Stimulated activated CD8-positive, alpha-beta memory T cell treated with anti-CD3 and anti-CD28 coated beads, Interleukin-4, amount 100 ng/mL, for 48 hours (primary cell): Measurements from ENCODE around the gene SMPD3.

Source experiments
- DNase-seq: peaks from one replicate; pipeline ENCODE4 v3.0.0-alpha.2; 2020

Gene SMPD3

DNA sequence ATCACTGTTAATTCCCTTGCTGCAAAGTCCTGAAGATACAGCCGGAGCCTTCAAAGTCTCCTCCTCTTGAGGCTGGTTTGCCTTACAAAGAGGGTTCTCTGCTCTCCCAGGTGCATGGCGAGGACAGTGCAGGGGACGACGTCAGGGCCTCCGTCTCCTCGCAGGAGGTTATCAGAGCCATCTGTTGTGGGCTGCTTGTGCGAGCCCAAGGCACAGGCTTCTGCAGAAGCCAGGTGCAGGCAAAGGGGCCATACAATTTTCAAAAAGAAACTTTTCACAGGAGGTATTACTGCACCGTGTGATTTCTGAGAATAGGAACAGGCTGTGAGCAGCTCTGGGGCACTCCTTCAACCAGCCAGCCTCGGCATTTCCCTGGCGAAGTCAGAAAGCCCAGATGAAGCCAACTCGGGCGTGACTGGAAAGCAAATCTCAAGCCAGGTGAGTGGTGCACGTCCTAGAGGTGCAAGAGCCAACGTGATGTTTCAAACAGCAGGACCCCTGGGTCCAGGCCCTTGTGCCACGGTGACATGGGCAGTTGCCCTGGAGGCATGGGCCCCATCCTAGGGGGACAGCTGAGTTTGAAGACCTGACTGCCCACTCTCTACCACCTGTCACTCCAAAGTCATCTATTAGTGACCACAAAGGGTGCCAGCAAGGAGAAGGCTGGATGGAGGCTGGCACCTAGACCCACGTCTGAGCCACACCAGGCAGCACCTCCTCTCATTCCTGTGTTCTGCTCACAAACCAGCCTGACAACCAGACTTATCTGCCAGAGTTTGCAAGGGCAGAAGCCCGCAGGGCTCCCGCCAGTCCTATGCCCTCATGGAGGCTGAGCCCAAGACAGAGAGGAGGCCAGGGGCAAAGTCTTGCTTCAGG lies 68.6 kb downstream of the SMPD3 start:
- DNase-seq: no peak

DNA sequence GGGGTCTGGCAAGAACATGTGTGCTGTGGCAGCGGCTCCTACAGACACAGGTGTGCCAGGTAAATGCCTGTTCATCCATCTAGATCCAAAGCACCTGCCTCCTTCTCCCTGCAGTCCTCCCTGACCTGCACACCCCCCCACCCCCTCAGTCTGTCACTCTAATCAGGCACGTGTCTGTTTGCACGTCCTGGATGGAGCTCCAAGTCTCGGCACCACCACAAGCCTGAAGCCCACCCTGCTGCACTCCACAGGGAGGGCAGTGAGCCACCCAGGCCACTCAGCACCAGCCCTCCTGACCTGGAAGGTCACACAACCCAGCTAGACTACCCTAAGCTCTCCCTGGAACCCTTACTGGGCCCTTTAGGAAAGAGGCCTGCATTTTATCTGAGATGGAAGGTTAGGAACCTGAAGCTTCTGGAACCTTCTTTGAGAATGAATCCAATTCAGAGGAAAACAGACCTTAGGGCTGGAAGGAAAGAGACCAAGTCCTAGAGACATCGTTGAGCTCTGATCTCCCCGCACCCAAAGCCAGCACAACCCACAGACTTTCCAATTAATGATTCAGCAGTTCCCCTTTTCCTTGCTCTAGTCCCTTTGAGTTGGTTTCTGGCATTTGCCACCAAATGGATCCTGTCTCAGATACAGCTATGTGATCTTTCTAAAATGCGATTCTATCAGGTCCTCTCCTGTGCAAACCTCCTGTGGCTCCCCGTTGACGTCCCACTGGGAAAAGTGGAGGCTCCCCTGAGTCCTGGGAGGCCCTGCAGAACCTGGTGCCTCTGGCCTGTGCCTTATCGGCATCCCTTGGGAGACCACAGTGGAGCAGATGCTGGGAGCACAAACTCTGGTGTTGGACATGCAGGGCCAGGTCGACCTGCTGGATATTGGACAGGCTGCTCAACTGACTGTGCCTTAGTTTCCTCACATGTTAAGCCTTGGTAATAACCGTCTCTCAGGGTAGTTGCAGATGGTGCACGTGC lies 69.6 kb downstream of the SMPD3 start:
- DNase-seq: no peak

DNA sequence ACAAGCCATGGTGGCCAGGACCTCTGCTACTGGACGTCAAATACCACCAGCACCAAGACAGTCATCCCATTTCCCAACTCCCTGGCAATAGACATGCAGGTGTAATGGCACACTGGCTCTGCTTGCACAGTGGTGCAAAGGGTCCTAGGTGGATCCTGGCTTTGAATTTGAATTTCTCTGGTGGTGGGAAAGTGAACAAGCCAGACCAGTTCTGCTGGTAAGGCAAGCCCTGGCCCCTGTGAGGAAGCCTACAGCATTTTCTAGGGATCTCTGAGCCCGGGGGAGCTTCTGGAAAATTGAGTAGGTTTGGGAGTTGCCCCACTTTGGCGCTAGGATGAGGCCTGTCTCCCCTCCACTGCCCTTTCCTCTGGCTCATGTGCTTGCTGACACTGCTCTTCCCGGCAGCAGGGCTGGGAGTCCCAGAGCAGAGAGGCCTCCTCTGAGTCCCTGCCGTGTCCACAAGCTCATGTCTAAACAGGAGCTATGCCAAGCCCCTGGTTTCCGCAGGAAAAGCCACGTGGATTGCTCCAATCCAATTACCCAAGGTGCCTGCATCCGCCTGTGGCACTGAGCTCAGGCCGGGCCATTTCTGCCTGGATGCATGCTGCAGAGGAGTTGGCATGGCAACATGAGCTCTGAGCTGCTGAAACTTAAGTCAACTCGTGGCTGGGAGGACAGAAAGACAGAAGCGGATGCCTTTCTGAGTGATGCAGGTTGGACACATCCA lies 70.5 kb downstream of the SMPD3 start:
- DNase-seq: no peak

DNA sequence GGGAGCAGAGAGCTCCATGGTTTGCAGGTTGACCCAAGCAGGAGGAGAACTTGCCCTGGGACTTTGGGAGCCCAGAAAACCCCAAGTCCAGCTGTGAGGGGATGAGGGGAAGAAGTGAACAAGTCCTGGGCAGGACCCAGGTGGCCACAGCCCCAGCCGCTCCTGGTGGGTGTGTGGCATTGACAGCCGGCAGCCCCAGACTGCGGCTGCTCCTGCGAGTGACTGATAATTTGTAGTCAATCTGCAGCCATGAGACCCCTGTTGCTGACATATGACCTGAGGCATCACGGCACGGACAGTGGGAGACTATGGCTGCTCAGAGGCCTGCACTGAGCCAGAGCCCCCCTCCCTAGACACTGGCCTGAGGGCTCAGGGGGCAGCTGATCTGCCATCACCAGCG lies 71.1 kb downstream of the SMPD3 start:
- DNase-seq: no peak

DNA sequence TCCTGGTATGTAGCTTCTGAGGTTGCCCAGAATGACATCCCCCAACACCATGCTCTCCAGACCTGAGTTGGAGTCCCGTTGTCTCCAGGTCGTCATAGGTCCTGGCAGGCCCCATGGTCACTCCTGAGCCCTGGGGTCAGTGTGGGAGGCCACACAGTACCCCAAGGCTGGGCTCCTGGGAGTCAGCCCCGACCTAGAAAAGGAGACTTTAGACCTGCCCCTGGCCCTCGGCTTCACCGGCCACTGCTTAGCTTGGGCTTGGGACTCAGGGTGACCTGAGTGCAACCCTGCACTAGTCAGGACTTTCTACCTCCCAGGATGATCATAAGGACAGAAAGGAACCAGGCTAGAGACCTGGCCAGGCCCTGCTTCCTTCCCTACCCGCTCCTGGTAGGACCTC lies 71.7 kb downstream of the SMPD3 start:
- DNase-seq: no peak

DNA sequence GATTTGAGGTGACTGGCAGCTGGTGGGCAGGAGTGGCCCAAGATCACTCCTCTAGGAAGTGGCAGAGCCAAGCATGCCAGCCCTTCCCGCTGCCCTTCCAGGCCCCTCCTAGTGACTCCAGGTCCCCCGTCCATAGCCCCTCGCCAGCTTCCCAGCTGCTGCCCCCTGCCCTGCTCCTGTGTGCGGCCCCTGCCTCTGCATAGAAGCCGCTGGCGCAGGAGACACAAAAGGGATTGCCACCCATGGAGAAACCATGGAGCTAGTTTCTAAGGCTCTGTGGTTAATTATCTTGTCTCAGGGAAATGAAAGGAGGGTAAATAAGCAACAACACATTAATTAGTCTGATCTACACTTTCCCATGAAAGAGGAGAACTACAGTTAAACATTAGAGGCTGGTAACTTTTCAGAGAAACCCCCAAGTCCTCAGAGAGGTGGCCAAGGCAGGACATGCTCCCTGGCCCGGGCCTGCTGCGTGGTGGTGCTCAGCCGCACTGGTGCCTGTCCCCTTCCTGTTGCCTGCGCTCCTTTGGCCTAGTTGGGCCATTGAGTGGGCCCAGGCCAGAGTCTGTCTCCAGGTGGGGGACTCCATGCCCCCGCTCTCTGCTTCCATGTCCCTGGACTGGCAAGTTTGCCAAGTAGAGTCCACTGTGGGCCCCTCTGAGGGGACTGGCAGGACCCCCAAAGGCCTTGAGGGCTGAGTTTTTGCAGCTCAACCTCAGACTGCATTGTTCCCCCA lies 72.3 kb downstream of the SMPD3 start:
- no peak for DNase-seq

DNA sequence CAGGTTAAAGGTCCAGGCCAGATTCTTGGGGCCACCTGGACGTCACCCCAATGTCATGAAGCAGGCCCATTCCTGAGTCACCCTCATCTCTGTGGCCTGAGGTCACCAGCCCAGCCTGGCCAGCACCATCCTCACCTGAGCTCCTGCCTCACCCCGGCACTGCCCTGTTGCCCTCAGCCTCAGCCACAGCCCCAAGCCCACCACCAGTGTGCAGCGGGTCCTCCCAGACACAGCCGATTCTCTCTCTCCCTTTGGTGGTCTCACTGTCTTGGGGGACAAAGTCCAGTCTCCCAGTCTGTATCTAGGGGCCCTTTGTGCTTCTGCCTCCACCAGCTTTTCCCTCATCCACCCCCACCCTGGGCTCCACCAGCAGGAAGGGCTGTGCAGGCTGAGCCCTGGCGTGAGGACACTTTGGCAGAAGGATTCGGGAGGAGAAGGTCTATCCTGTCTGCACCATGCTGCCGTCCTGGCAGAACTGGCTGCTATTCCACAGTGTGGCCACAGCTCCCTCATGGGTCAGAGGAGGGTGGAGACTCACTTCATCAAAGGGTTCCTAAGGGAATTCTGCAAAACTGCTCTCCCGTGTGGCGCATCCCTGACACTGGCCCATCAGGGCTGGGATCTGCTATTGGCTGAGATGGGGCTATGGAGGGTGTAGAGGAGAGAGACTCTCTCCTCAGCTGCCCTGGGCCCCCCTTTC lies 73.2 kb downstream of the SMPD3 start:
- no peak for DNase-seq

DNA sequence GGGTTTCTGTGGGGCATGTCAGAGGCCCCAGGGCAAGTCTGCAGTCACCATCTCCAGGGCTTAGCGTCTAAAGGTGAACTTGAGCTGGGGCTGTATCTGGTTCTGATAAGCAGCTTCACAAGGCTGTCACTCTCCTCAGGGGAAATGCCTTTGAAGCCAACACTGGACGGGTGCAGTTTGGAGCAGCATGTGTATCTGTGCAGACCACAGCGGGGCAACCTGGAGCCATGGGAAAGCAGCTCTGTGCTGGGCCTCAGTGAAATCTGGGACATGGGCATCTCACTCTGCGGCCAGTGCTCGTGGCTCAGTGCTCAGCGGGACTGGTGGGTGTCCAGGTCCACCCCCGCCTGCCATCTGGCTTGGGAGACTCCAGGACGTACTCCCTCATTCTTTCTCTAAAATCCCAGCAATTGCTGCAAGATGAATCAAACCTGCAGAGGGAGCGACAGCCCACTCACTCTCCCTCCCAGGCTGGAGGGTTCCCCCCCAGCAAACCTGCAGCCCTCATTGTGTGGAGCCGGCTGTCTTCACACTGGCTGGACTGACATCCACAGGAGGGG lies 74.0 kb downstream of the SMPD3 start:
- no peak for DNase-seq

DNA sequence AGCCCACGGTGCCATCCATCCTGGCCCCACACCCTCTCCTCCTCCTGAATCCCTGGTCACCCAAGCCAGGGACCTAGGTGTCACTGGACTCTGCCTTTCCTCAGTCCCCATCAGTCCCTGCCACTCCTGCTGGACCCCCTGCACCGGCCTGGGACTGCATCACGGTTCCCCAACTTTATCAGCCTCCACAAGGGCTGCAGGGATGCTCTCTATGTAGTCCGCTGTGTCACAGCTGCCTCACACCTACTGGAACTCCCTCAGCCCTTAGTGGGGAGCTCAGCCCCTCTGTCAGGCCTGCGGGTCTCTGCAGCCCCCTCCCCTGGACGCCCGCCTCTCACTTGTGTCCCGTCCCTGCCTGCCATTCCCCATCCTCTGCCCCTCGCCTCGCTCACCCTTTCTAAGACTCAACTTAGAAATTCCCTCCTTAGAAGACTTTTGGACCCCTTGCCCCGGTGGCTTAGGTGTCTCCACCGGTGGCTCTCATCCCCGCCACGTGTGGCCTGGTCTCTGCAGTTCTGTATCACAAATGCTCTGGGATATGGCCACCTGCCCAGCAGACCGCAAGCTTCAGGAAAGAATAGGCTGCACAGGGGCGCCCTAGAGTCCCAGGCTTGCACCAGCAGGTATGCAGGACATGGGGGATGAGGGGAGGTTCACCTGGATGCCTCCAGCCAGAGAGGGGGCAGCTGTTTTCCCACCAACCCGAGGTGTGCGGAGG lies 74.6 kb downstream of the SMPD3 start:
- no peak for DNase-seq

DNA sequence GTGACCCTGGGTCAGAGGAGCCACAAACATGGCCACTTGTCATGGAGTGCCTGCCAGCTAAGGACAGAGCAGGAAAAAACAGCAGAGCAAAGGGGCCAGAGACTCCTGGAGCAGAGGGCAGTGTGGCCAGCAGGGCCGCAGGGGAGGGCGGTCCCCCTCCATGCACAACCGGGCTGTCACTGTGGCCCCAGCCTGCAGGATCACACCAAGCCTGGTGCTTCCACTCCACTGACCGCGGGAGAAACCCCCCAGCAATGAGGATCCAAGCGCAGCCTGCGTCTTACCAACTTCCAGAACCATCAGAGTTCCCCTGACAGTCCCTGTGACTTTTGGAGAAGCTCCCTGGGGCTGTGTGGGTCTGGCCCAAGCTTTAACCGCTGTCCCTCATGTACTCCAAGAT lies 75.5 kb downstream of the SMPD3 start:
- no peak for DNase-seq

DNA sequence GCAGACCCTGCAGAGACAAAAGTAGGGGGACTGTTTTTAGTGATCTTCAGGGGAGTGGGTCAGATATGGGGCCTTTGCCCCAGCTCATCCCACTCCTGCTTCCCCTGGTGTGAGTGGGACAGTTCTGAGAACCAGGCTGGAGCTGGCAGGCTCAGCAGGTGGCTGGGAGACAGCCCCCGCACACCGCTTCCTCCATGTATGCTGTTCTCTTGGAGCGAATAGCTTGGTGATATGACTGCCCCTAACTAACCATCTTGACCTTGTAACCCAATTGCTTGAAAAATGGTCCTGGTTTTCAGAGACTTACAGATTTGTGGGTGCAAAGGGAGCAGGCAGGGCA lies 76.0 kb downstream of the SMPD3 start:
- DNase-seq: no peak

DNA sequence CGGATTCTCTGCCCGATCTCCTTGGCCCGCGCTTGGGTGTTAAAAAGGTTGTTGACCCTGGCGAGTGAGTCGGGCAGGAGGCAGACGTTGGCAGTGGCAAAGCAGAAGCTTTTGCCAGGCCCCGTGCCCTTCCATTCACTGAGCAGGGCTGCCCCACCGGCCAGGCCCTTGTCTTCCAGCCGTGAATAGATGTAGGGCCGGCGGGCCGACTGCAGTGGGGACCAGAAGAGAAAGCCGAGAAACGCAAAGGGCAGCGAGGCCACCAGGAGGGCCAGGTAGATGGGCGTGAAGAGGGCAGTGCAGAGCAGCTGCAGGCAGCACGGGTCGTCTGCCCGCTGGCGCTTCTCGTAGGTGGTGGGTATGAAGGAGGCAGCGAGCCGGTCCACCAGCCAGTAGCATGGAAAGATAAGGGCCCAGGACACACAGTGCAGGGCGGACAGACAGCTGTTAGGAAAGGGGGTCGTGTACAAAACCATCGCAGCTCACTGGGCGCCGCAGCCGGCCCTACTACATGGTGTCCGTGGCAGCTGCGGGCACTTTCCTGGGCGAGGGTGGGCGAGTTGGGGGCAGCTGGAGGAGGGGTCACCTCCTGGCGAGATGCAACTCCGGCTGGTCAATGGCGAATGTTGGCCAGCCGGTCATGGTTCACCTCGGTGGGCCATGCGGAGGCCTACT lies 76.5 kb downstream of the SMPD3 start:
- DNase-seq: no peak

DNA sequence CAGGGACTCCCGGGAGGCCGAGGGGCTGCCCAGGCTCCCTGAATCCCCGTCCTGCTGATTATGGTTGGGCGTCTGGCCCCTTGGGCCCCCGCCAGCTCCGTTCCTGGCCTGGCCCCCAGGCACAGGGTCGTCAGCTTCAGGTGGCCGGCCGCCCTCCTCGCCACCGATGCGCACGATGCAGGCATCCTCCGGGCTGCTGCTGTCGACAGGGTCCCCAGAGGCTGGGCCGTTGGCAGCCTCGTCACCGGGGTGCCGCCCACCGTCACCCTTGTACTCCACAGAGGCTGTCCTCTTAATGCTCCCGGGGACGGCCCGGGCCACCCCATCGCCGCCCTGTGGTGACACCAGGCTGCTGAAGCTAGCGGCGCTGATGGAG lies 77.0 kb downstream of the SMPD3 start:
- no peak for DNase-seq

DNA sequence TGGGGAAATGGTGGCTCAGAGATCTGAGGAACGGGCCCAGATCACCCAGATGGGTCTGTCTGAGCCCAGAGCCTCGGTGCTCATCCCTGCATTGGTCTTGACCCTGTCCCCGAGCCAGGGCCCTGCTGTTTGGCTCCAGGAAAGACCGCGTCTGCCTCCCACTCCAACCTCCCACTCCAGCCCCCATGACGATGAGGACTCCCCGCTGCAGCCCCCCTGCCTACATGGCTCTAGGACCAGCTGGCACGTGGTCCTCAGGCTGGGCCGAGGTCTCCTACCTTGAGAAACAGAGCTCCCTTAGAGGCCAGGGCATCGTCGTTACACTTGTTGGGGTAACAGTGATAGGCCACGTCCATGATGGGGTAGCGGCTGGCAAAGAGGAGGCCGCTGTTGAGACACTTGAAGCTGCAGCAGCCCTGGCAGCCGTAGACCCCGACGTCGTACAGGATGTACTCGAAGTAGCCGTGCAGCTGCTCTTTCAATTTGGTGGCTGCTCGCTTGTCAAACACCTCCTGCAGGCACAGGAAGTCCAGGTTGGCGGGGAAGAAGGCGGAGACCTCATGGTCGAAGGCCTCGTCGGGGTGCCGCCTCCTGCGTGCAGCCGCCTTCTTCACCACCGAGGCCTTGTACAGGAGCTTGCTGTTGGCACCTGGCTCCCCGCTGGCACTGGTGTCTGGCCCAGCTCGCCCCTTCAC lies 77.6 kb downstream of the SMPD3 start:
- DNase-seq: no peak

DNA sequence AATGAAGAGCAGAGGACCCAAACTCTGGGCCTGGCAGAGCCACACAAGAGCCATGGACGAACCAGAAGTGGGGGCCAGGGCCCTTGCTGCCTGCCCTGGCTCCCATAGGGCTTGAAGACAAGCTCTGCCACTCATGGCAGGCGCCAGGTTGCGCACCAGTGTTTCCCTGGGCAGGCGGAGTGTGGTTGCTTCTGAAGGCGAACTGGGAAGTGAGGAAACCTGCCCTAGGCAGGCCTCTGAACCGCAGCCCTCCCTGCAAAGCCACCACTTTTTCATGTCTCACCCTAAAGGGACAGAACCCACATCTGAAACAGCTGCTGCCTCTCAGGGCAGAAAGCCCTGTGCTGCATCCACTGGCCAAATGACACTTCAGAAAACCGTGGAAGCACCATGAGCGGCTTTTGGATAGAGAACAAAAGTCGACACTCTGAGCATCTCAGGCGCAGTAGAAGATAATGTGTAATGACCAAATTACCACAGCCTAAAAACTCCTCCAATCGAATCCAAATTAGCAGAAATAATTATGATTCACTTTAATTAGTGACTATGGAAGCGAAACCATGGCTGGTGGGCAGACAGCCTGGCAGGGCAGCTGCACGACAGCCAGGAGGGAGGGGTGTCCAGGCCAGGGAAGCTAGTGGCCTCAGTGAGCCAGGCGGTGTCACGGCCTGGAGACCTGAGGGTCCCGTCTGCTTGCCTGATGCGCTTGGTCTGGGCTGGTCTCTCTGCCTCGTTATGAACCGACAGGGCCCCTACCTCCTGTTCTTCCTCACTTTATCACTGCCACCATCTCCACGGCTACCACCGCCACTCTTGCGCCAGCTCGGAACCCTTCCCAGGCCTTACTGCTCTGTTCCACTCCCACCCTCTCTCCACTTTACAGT lies 78.4 kb downstream of the SMPD3 start:
- DNase-seq: peak; percentile 70

DNA sequence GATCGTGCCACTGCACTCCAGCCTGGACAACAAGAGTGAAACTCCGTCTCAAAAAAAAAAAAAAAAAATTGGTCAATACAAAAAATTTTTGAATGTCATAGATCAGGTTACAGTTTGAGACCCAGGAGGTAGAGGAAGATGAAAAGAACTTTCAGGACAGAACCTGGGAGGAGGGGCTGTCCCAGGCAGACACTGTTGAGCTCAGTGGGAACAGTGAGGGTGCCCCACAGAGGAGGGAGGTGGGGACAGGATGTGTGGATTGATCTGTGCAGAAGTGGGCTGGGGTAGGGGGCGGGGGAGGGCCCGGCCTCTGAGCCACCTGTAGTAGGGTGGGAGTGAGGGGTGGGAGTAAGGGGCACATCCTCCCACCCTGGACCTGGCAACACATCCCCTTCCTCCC lies 79.1 kb downstream of the SMPD3 start:
- DNase-seq: no peak

DNA sequence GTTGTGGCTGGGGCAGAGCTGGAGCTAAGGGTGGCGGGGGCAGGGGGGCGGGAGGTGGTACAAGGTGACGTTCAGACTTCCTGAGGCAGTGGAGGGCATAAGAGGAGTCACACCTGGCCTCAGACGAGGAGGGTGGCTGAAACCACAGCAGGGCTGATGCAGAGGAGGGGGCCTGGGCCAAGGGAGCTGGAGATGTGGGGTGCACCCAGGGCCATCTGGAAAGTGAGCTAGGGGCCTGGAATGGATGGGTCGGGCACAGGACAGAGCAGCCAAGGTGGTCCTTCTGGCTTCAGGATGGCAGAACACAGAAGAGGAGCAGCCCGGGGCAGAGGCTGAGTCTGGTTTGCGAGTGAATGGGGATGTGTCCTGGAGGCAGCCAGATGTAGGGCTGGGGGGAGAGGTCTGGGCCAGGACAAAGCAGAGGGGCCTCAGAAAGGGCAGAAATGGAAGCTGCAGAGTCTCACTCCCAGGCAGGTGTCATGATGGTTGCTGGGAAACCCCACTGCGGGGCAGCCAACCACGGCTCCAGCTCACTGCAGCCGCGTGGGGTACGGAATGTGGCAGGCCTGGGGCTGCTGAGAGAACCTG lies 79.9 kb downstream of the SMPD3 start:
- DNase-seq: peak; percentile 47

DNA sequence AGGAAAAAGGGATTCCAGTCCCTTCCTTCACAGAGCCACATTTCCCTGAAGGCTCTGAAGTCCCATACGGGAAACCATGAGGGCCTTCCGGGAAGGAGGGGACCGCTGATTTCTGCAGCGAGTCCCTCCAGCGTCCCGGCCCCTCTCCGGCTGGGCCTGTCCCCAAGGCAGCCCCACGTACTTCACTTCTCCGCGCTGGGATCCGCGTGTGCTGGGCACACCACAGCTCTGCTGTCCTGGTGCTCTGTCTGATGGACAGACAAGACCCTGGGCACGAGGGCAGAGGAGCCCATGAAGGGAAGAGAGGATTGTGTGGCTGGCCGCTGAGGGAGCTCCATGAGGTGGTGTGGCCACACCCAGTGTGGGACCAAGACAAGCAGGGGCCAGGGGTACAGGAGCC lies 80.4 kb downstream of the SMPD3 start:
- no peak for DNase-seq
